T47D (cell line): ENCODE measurements around the gene DENND4C.
"Not testable (repeated sequence)": the region's sequence is repeated elsewhere in the genome, so short reads cannot be mapped to it uniquely, and the experiment has no call there.

ENCODE experiments used
- DNase-seq, 2 experiments: peaks; one replicate each; pipeline versions ENCODE4 v3.0.0 to v3.0.0-alpha.2; 2011 to 2012; ENCODE audit warnings: low read depth in 1 of 2, low spot score in 1 of 2
- JUND ChIP-seq: IDR thresholded peaks from 2 replicates; pipeline ENCODE4 v1.6.1; 2012; ENCODE audit warnings: low read depth
- in situ Hi-C: cut with HindIII; loops from 2 replicates; pipeline ENCODE4 v1.10.0; 2016; ENCODE audit warnings: low sequenced_read_pairs, low pct_unique_long_range_greater_than_20kb

The DENND4C gene

GRCh38 chr9:19230355-19231125 lies at the start of gene DENND4C:
Gene DENND4C (plus strand): TSS chr9:19230693. CDS start chr9:19276175, 45,482 bp downstream.
- TF ChIP-seq JUND: no peak
- DNase-seq: peak; percentile 48 to 89
- in situ Hi-C loops: no loop called here

GRCh38 chr9:19180991-19181390 lies 49.5 kb upstream of the DENND4C start:
- TF ChIP-seq JUND: no peak
- in situ Hi-C loops: no loop called here
- no peak for DNase-seq

- in situ Hi-C loops: no loop called here
- DNase-seq: no peak
- no peak for TF ChIP-seq JUND
Observed at GRCh38 chr9:19181561-19181960, 48.9 kb upstream of the DENND4C start.

- no peak for TF ChIP-seq JUND
- no peak for DNase-seq
- in situ Hi-C loops: no loop called here
Observed at GRCh38 chr9:19184144-19184917, 46.2 kb upstream of the DENND4C start.

- in situ Hi-C loops: no loop called here
- no peak for TF ChIP-seq JUND
- DNase-seq: no peak
Observed at GRCh38 chr9:19185191-19185590, 45.3 kb upstream of the DENND4C start.

GRCh38 chr9:19186232-19186631 lies 44.3 kb upstream of the DENND4C start:
- in situ Hi-C loops: no loop called here
- no peak for DNase-seq
- TF ChIP-seq JUND: no peak

GRCh38 chr9:19188771-19189170 lies 41.7 kb upstream of the DENND4C start:
- in situ Hi-C loops: no loop called here
- no peak for TF ChIP-seq JUND
- DNase-seq: no peak

- no peak for DNase-seq
- in situ Hi-C loops: no loop called here
- no peak for TF ChIP-seq JUND
Observed at GRCh38 chr9:19192202-19193028, 38.1 kb upstream of the DENND4C start.

- TF ChIP-seq JUND: no peak
- in situ Hi-C loops: no loop called here
- DNase-seq: no peak
Observed at GRCh38 chr9:19193029-19193324, 37.5 kb upstream of the DENND4C start.

- DNase-seq, in situ Hi-C loops: not testable (repeated sequence)
Observed at GRCh38 chr9:19193358-19193973, 37.0 kb upstream of the DENND4C start.

- in situ Hi-C loops: no loop called here
- no peak for TF ChIP-seq JUND
- no peak for DNase-seq
Observed at GRCh38 chr9:19198406-19198805, 32.1 kb upstream of the DENND4C start.

GRCh38 chr9:19199012-19199411 lies 31.5 kb upstream of the DENND4C start:
- in situ Hi-C loops: no loop called here
- no peak for DNase-seq
- TF ChIP-seq JUND: no peak
